GM18870 (cell line): ENCODE data around the gene C3orf20.
"Not testable (repeated sequence)": the region's sequence is repeated elsewhere in the genome, so short reads cannot be mapped to it uniquely, and the experiment has no call there.

Source experiments
- ATAC-seq: cut with Tn5 transposase; IDR thresholded peaks from one replicate; pipeline ENCODE4 v1.9.1; 2021; ENCODE audit warnings: moderate library complexity; ENCODE audit not compliant: unreplicated experiment

C3orf20 gene

GRCh38 chr3:14649466-14649865 is 25.5 kb upstream of the C3orf20 start:
- ATAC-seq, result no peak

DNA sequence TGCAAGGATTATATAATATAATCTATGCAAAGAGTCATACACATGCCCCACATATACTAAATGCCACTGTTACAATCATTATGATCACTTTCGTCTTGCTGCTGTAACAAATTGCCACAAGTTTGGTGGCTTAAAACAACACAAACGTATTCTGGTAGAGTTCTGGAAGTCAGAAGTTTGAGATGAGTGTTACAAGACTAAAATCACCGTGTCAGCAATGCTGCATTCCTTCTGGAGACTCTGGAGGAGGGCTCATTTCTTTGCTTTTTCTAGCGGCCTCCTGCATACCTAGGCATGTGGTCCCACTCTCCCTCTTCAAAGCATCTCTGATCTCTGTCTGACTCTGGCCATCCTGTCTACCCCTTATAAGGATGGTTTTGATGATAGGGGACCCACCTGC is 24.7 kb upstream of the C3orf20 start:
- ATAC-seq, result no peak

GRCh38 chr3:14651440-14652251 is 23.3 kb upstream of the C3orf20 start, which contains the start of gene CCDC174:
Gene CCDC174 (plus strand): TSS chr3:14651762. CDS start chr3:14651837, 75 bp downstream.
- ATAC-seq, result peak; percentile 99

GRCh38 chr3:14652360-14652907 is 22.5 kb upstream of the C3orf20 start:
- not testable (repeated sequence) for ATAC-seq

GRCh38 chr3:14657579-14657978 is 17.4 kb upstream of the C3orf20 start:
- no peak for ATAC-seq

GRCh38 chr3:14658978-14659377 is 16.0 kb upstream of the C3orf20 start:
- ATAC-seq, result no peak

GRCh38 chr3:14660942-14661341 is 14.0 kb upstream of the C3orf20 start:
- ATAC-seq, result no peak

DNA sequence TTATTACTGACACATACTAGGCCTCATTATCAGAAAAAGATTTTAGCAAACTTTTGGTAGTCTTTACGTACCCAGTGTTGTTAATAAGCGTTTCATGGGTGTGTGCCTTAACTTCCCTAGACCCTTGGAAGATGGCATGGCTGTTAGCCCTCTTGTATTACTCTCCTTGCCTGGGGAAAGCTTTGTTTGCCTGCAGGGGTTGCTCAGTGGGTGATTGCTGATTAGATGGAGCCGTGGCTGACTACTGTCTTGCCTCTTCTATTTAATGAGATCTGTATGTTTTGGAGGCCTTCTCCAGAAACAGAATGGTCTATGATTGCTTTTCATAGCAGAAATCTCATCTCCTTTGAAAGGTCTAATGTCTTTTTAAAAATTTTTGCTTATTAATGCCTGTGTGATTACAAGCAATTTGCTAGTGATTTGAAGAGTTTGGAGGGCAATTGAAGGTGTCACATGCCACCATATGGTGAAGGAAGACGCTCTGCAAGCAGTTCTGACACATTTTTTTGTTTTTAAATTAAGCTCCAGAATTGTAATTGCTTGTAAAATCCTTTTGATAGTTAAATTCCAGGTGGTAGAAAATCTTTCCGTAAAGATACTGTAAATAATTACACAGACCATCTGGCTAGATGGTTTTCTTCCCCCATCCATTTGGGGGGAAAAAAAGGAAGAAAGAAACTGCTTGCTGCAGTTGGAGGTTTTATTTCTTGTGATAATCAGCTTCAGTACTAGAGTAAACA is 11.4 kb upstream of the C3orf20 start:
- no peak for ATAC-seq

GRCh38 chr3:14664170-14664569 is 10.8 kb upstream of the C3orf20 start:
- ATAC-seq, result no peak

DNA sequence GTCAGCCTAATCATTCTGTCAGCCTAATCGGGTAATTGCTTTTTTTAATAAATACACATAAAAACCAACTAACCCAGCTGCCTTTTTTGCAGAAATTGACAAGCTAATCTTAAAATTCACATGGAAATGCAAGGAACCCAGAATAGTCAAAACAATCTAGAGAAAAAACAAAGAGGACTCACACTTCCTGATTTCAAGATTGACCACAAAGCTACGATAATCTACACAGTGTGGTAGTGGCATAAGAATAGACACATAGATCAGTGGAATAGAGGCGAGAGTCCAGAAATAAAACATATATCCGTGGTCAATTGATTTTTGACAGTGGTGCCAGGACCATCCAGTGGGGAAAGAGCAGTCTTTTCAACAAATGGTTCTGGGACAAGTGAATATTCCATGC is 2.4 kb upstream of the C3orf20 start:
- no peak for ATAC-seq

GRCh38 chr3:14676881-14677280 is 1.9 kb downstream of the C3orf20 start:
- no peak for ATAC-seq

DNA sequence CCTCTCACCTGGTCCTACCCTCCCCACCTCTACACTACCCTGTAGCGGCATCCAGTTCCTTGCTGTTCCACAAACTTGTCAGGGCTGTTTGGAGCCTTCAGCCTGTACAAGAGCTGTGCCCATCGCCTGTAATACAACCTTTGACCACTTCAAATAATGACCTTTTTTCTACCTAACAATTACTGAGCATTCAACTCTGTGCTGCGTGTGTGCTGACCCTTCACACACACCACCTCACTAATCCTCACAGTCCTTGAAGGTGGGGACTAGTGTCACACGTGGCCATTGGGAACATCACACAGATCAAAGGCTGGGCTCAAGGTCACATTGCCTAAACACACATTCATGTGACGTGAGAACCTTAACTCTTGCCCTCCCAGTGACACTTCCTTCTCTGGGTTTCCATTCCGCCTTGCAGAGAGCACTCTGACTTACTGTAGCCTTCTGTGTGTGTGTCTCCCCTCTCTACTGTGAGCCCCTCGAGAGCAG is 3.1 kb downstream of the C3orf20 start:
- ATAC-seq, result no peak

DNA sequence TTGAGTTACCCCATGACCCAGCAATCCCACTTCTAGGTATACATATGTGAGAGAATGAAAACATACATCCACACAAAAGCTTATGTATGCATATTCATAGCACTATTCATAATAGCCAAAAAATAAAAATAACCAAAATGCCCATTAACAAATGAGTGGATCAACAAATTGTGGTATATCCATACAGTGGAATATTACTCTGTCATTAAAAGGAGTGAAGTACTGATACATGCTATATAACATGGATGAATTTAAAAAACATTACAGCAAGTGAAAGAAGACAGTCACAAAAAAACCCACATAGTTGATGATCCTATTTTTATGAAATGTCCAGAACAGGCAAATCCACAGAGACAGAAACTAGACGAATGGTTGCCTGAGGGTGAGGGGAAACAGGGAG is 5.2 kb downstream of the C3orf20 start:
- ATAC-seq, result no peak

DNA sequence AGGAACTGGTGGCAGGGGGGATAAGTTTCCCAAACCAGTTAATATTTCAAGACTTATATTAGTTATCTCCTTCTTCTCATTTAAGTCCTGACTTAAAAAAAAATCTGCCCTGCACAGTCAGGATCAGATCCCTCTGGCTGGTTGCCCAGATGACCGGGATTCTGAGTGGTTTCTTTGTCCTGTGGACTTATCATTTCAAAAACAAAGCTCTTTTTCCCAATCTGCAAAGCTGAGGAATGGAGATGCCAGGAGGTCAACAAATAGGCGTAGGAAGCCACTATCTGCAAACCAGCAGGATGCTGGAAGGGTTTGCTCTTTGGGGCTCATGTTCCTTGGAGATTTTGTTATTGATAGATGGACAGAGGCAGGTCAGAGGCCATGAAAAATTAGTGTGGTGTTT is 5.8 kb downstream of the C3orf20 start:
- ATAC-seq, result no peak

DNA sequence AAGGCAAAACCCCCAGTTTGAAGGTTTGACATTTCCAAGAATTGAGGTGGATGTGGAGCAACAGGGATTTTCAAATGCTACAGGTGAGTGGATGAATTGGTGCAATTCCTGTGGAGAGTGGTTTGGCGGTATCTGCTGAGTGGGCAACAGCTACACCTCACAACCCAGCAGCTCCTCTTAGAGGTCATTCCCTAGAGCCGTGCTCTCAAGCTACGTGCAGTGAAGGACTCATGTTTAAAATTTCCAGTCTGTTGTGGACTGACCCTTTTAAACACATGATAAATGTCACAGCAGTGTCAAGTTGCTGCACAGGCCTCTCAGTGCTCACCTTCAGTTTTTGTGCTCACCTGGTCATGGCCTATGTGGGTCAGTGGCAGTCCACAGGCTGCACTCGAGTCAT is 9.5 kb downstream of the C3orf20 start:
- ATAC-seq, result no peak

GRCh38 chr3:14685179-14685578 is 10.2 kb downstream of the C3orf20 start:
- ATAC-seq, result no peak

- ATAC-seq, result no peak
Measured at GRCh38 chr3:14687360-14687759, 12.4 kb downstream of the C3orf20 start.

GRCh38 chr3:14688525-14688924 is 13.6 kb downstream of the C3orf20 start:
- ATAC-seq, result no peak

DNA sequence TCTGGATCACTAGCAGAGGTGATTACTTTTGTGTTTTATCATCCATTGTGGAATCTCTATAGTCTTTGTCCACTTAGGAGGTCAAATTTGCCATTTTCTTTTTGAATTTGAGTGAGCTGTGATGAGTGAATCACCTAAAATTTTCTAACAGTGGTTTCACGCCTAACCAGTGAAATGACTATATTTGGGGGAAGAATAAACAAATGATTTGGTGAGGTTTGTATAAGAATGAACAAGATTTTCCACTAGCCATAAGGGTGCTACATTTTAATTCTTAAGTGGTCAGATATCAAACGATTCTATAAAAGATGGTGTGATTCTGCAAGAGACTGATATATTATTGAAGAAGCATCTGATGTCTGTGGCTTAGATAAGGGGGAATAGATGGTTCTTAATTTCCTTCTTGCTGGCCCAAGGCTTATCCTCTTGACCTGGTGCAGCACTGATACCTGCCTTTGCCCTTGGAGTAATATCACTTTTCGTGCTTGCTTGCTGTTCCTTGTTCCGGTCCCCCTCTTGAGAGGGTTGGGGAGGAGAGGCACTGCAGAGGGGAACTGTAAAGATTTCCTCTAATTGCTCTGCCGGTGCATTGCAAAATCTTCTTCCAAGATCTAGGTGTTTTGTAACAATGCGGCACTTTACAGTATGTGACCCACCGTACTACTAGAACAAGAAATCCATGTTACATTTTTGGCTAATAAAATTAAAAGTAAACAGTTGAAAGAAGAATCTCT is 14.5 kb downstream of the C3orf20 start:
- no peak for ATAC-seq

DNA sequence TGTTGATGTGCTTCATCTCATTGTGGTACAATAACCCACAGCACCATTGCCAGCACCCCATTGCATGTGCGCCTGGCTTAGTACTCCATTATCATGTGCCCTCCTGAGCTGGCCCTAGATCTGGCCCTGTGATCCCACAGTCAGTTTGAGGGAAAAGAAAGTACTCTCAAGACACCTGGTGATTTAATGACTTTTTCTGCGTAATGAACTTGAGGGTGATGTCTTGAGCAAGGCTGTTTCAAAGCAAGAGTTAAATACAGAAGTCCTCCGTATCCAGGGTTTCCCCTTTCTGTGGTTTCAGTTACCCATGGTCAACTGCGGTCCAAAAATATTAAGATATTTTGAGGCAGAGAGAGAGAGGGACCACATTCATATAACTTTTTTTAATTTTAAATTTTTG is 16.3 kb downstream of the C3orf20 start:
- ATAC-seq, result peak; percentile 55

DNA sequence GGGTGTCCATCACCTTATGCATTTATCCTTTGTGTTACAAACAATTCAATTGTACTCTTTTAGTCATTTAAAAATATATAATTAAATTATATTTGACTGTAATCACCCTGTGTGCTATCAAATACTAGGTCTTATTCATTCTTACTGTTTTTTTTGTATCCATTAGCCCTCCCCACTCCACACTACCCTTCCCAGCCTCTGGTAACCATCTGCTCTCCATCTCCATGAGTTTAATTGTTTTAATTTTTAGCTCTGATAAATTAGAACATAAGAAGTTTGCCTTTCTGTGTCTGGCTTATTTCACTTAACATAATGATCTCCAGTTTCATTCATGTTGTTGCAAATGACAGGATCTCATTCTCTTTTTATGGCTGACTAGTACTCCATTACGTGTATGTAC is 16.8 kb downstream of the C3orf20 start:
- no peak for ATAC-seq
